DOHH2 (cell line): ENCODE data around the gene LINGO3.

ENCODE experiments used
- EZH2phosphoT487 ChIP-seq: fragments of 200-600 bp; sonication (generic); IDR thresholded peaks from 2 replicates; pipeline ENCODE4 v1.6.1; 2017; ENCODE audit warnings: borderline replicate concordance, mild to moderate bottlenecking, antibody characterized with exemption, low read length, moderate library complexity, mixed read lengths
- TF ChIP-seq, protein P1 (sequence below): fragments of 200-600 bp; sonication (generic); IDR thresholded peaks from one replicate; pipeline ENCODE4 v1.5.1; 2014; ENCODE audit warnings: antibody characterized with exemption, mild to moderate bottlenecking, low read depth, low read length; ENCODE audit not compliant: poor library complexity, severe bottlenecking

DNA sequence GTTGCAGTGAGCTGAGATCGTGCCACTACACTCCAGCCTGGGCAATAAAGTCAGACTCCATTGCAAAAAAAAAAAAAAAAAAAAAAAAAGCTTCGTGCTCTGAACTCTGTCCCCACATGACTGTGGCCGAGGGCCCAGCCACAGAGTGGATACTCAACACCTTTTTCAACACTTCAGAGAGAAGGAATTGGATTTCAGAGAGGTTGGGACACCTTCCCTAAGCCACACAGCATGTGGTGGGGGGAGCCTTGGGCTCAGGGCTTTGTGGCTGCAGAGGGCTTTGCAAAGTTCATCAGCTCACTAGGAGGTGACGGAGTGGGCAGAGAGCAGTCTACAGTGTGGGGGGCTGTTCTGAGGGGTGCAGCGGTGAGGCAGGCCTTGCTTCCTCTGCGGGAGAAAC, 11.0 kb upstream of the LINGO3 start:
- TF ChIP-seq, protein P1, sequence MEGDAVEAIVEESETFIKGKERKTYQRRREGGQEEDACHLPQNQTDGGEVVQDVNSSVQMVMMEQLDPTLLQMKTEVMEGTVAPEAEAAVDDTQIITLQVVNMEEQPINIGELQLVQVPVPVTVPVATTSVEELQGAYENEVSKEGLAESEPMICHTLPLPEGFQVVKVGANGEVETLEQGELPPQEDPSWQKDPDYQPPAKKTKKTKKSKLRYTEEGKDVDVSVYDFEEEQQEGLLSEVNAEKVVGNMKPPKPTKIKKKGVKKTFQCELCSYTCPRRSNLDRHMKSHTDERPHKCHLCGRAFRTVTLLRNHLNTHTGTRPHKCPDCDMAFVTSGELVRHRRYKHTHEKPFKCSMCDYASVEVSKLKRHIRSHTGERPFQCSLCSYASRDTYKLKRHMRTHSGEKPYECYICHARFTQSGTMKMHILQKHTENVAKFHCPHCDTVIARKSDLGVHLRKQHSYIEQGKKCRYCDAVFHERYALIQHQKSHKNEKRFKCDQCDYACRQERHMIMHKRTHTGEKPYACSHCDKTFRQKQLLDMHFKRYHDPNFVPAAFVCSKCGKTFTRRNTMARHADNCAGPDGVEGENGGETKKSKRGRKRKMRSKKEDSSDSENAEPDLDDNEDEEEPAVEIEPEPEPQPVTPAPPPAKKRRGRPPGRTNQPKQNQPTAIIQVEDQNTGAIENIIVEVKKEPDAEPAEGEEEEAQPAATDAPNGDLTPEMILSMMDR = no peak
- TF ChIP-seq EZH2phosphoT487 = no peak
